T-helper 1 cell treated with Interleukin-12 subunit alpha and Interleukin-12 subunit beta and Interleukin-4 antibody, amounts not matched to agents 30 ng/mL and 1 ng/mL, for 36 hours (primary cell): ENCODE measurements around the gene VEPH1. TPM values are rescaled to one million over a fixed set of nuclear protein-coding genes. Genes with fewer than 3 reads are reported as not detected.

Source experiments
- intact Hi-C: fragments of 100-400 bp; cut with micrococcal nuclease; formaldehyde crosslinking; loops from one replicate; pipeline ENCODE4 v1.15.1; 2024
- total RNA-seq: library from RNA; stranded (reverse); gene quantifications from 2 replicates; pipeline ENCODE4 v1.2.3, GENCODE V29; 2022

VEPH1 gene
- total RNA-seq, 1 donor from 2014 or later = not detected

GRCh38 chr3:157226173-157226847 lies 276.9 kb downstream of the VEPH1 start:
- intact Hi-C loops = no loop called here

- intact Hi-C loops = no loop called here
Observed at GRCh38 chr3:157225001-157225400, 278.2 kb downstream of the VEPH1 start.

GRCh38 chr3:157220883-157221282 lies 282.3 kb downstream of the VEPH1 start:
- intact Hi-C loops = no loop called here

GRCh38 chr3:157220211-157220610 lies 283.0 kb downstream of the VEPH1 start:
- intact Hi-C loops = no loop called here

DNA sequence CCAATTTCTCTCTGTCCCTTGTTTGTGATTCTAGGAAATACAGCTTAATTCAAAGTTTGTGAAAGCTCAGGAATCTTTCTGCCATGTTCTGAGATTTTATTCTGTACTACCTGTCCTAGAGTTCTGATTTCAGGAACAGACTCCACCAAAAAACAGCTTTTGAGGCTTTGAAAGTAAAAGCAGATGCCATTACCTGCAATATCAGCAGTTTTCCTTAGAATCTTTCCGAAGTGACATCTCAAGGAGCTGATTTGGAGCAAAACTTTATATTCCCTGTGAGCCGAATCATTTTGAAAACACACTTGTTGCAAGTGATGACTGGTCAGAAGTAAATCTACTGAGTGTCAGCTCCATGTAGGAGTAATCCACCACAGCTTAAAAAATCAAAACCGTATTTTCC lies 284.0 kb downstream of the VEPH1 start:
- intact Hi-C loops = no loop called here

Other genes starting within 250 kb of the VEPH1 start
- gene PTX3, start 66.6 kb downstream of the VEPH1 start, total RNA-seq = not detected in 2 replicates